Lower lobe of right lung (tissue), 2 donors: ENCODE measurements around the gene SLC43A3. TPM values are rescaled to one million over a fixed set of nuclear protein-coding genes. Genes with fewer than 3 reads are reported as not detected.

Experiments used
- ATAC-seq, 2 donors: fragments of 200-7000 bp; cut with Tn5 transposase; one replicate each; pipeline ENCODE4 v1.9.1; 2020 to 2022; ENCODE audit warnings: mild to moderate bottlenecking in 2 of 2, moderate library complexity in 2 of 2
- DNase-seq: peaks from one replicate; pipeline ENCODE4 v3.0.0-alpha.2; 2020
- H3K27ac ChIP-seq: fragments of 200-600 bp; one replicate; pipeline ENCODE4 v1.8.0; 2022
- H3K27me3 ChIP-seq: fragments of 200-600 bp; one replicate; pipeline ENCODE4 v1.8.0; 2022; ENCODE audit warnings: low read depth
- H3K36me3 ChIP-seq: fragments of 200-600 bp; one replicate; pipeline ENCODE4 v1.8.0; 2022; ENCODE audit warnings: mild to moderate bottlenecking
- H3K4me1 ChIP-seq: fragments of 200-600 bp; one replicate; pipeline ENCODE4 v1.8.0; 2022
- H3K4me3 ChIP-seq: fragments of 200-600 bp; one replicate; pipeline ENCODE4 v1.8.0; 2022; ENCODE audit warnings: mild to moderate bottlenecking
- H3K9me3 ChIP-seq: fragments of 200-600 bp; one replicate; pipeline ENCODE4 v1.8.0; 2022
- CTCF ChIP-seq: fragments of 200-600 bp; IDR thresholded peaks from one replicate; pipeline ENCODE4 v1.8.0; 2022; ENCODE audit warnings: antibody characterized with exemption, mild to moderate bottlenecking
- intact Hi-C: fragments of 100-400 bp; cut with DNase I; formaldehyde crosslinking; loops from one replicate; pipeline ENCODE4 v1.11.0; 2022
- total RNA-seq: library from RNA; stranded (reverse); fragmentation: NEBNext Ultra II Directional; extraction: Animal tissue kit (Norgen Biotek cat#: 25700); gene quantifications from one replicate; pipeline ENCODE4 v1.2.1, GENCODE V29; 2021
- donor health status: DM: no; HTN: yes; CAD: no; lungs with severe emphysema.

Gene SLC43A3
- total RNA-seq, 1 donor from 2014 or later: 102 TPM

GRCh38 chr11:57467508-57468157 is 40.7 kb upstream of the SLC43A3 start:
- ATAC-seq (no peak), DNase-seq (no peak)
- H3K4me3 ChIP-seq: no peak overlapping the region
- no peaks in the 10 kb centered on the region for H3K36me3 ChIP-seq
- no peak overlapping the region for H3K27ac ChIP-seq
- no peaks in the 10 kb centered on the region for H3K4me1 ChIP-seq
- TF ChIP-seq CTCF: no peak
- no peaks in the 10 kb centered on the region for H3K27me3 ChIP-seq
- intact Hi-C loops: no loop called here
- H3K9me3 ChIP-seq: no peaks in the 10 kb centered on the region

GRCh38 chr11:57466680-57467079 is 39.8 kb upstream of the SLC43A3 start:
- intact Hi-C loops: no loop called here
- Histone ChIP-seq H3K36me3 (no peaks in the 10 kb centered on the region), H3K4me3 (no peak overlapping the region), H3K9me3 (no peaks in the 10 kb centered on the region), H3K27ac (no peak overlapping the region), H3K27me3 (no peaks in the 10 kb centered on the region), H3K4me1 (no peaks in the 10 kb centered on the region)
- DNase-seq (no peak), ATAC-seq (no peak)
- TF ChIP-seq CTCF: no peak

GRCh38 chr11:57464539-57465181 is 37.7 kb upstream of the SLC43A3 start:
- ATAC-seq (no peak), DNase-seq (no peak)
- H3K4me1 ChIP-seq: peaks cover 13% of the 10 kb centered on the region
- no peaks in the 10 kb centered on the region for H3K9me3 ChIP-seq
- peaks cover 9% of the 10 kb centered on the region for H3K27me3 ChIP-seq
- no peaks in the 10 kb centered on the region for H3K36me3 ChIP-seq
- H3K27ac ChIP-seq: no peak overlapping the region
- intact Hi-C loops: no loop called here
- no peak for TF ChIP-seq CTCF
- H3K4me3 ChIP-seq: no peak overlapping the region

GRCh38 chr11:57463671-57464538 is 37.0 kb upstream of the SLC43A3 start:
- H3K4me3 ChIP-seq: no peak overlapping the region
- intact Hi-C loops: no loop called here
- no peaks in the 10 kb centered on the region for H3K36me3 ChIP-seq
- ATAC-seq (no peak), DNase-seq (no peak)
- no peak overlapping the region for H3K27ac ChIP-seq
- peaks cover 17% of the 10 kb centered on the region for H3K27me3 ChIP-seq
- no peaks in the 10 kb centered on the region for H3K9me3 ChIP-seq
- no peak for TF ChIP-seq CTCF
- peaks cover 20% of the 10 kb centered on the region for H3K4me1 ChIP-seq

- H3K27me3 ChIP-seq: peaks cover 26% of the 10 kb centered on the region
These were observed 35.7 kb upstream of the SLC43A3 start for GRCh38 chr11:57462597-57462996.

More at GRCh38 chr11:57462597-57462996, 35.7 kb upstream of the SLC43A3 start:
- intact Hi-C loops: no loop called here
- TF ChIP-seq CTCF: no peak
- DNase-seq (no peak), ATAC-seq (no peak)
- Histone ChIP-seq H3K36me3 (no peaks in the 10 kb centered on the region), H3K9me3 (no peaks in the 10 kb centered on the region), H3K4me1 (peaks cover 33% of the 10 kb centered on the region), H3K4me3 (no peak overlapping the region), H3K27ac (no peak overlapping the region)
